Neutrophil (primary cell): ENCODE results near the gene SIMC1.

Experiments
- H3K27ac ChIP-seq: fragments of 200-600 bp; sonication (generic); 2 replicates; pipeline ENCODE4 v1.5.1; 2016; ENCODE audit warnings: mild to moderate bottlenecking, moderate library complexity
- H3K27me3 ChIP-seq: fragments of 200-600 bp; sonication (generic); 2 replicates; pipeline ENCODE4 v1.6.0; 2016; ENCODE audit warnings: mild to moderate bottlenecking
- H3K36me3 ChIP-seq: fragments of 200-600 bp; sonication (generic); 2 replicates; pipeline ENCODE4 v1.5.1; 2017
- H3K4me1 ChIP-seq, 2 experiments: fragments of 200-600 bp in 1 of 2; sonication (generic) in 1 of 2; 1 replicate in 1 of 2; 2 replicates in 1 of 2; pipeline versions ENCODE4 v1.5.1 to v1.6.1; 2013 to 2016; ENCODE audit warnings: low read depth in 1 of 2, low read length in 1 of 2, mild to moderate bottlenecking in 1 of 2, moderate library complexity in 1 of 2; ENCODE audit not compliant: control insufficient read depth in 1 of 2, insufficient read depth in 1 of 2
- H3K4me3 ChIP-seq, 2 experiments: fragments of 200-600 bp in 1 of 2; sonication (generic) in 1 of 2; 1 replicate in 1 of 2; 2 replicates in 1 of 2; pipeline ENCODE4 v1.5.1; 2013 to 2016; ENCODE audit warnings: low read depth in 1 of 2, low read length in 1 of 2, mild to moderate bottlenecking in 1 of 2, moderate library complexity in 1 of 2
- H3K9me3 ChIP-seq: fragments of 200-600 bp; sonication (generic); 2 replicates; pipeline ENCODE4 v1.5.1; 2016
- CTCF ChIP-seq: fragments of 200-600 bp; sonication (generic); IDR thresholded peaks from 2 replicates; pipeline ENCODE4 v1.5.1; 2016; ENCODE audit warnings: antibody characterized with exemption

SIMC1 gene

GRCh38 chr5:176360894-176361436, 122.7 kb downstream of the SIMC1 start:
- Histone ChIP-seq H3K9me3 (no peaks in the 10 kb centered on the region), H3K4me3 (peak overlapping the region; percentile 66 to 97), H3K36me3 (peaks cover 18% of the 10 kb centered on the region), H3K27ac (peak overlapping the region; percentile 66), H3K4me1 (peaks cover 25 to 28% of the 10 kb centered on the region in 2 experiments), H3K27me3 (peaks cover 36% of the 10 kb centered on the region)
- no peak for TF ChIP-seq CTCF

- H3K4me3 ChIP-seq, result peak within 1 kb of the TSS; percentile 66 to 97
- H3K4me1 ChIP-seq, result peaks cover 28% of the 10 kb centered on the region in 2 experiments
- H3K27ac ChIP-seq, result peak within 1 kb of the TSS; percentile 66
- TF ChIP-seq CTCF, result no peak
- H3K9me3 ChIP-seq, result no peaks in the 10 kb centered on the region
- H3K36me3 ChIP-seq, result peaks cover 13% of the 10 kb centered on the region
- H3K27me3 ChIP-seq, result peaks cover 42% of the 10 kb centered on the region
Observed at GRCh38 chr5:176361437-176362232, 123.4 kb downstream of the SIMC1 start, which contains the start of gene KIAA1191. Gene KIAA1191, minus strand, starts transcription at chr5:176361764. Its CDS starts 2,256 bp downstream, at chr5:176359508.

GRCh38 chr5:176362233-176362490, 123.9 kb downstream of the SIMC1 start:
- no peak for TF ChIP-seq CTCF
- Histone ChIP-seq H3K36me3 (peaks cover 10% of the 10 kb centered on the region), H3K4me1 (peaks cover 28% of the 10 kb centered on the region in 2 experiments), H3K9me3 (no peaks in the 10 kb centered on the region), H3K4me3 (peak overlapping the region; percentile 66 to 97), H3K27ac (peak overlapping the region; percentile 66), H3K27me3 (peaks cover 48% of the 10 kb centered on the region)

GRCh38 chr5:176364765-176365350, 126.6 kb downstream of the SIMC1 start:
- Histone ChIP-seq H3K9me3 (no peaks in the 10 kb centered on the region), H3K27ac (no peak overlapping the region), H3K4me3 (peak overlapping the region; percentile 41 to 60), H3K36me3 (no peaks in the 10 kb centered on the region), H3K27me3 (peaks cover 66% of the 10 kb centered on the region), H3K4me1 (peaks cover 28% of the 10 kb centered on the region in 2 experiments)
- TF ChIP-seq CTCF, result no peak

GRCh38 chr5:176365351-176366231, 127.4 kb downstream of the SIMC1 start, which contains the start of gene ARL10:
Gene ARL10, plus strand, starts transcription at chr5:176365487. Its CDS starts 77 bp downstream, at chr5:176365564.
- Histone ChIP-seq H3K9me3 (no peaks in the 10 kb centered on the region), H3K27me3 (peaks cover 66% of the 10 kb centered on the region), H3K4me1 (peaks cover 26 to 28% of the 10 kb centered on the region in 2 experiments), H3K4me3 (peak within 1 kb of the TSS; percentile 41 to 60), H3K36me3 (no peaks in the 10 kb centered on the region), H3K27ac (no peak within 1 kb of the TSS)
- TF ChIP-seq CTCF, result no peak
